Keratinocyte (primary cell): Measurements from ENCODE around the gene NUP210L. TPM values are rescaled to one million over a fixed set of nuclear protein-coding genes. Genes with fewer than 3 reads are reported as not detected.

ENCODE experiments used
- DNase-seq: peaks from one replicate; pipeline ENCODE4 v3.0.0-alpha.2; 2011; ENCODE audit warnings: low read depth, missing footprints, low spot score
- FAIRE-seq: peaks from 2 replicates; lab custom pipeline; 2011; peaks lifted over from hg19 to GRCh38; lab: Jason Lieb, UNC
- H2AFZ ChIP-seq: 2 replicates; pipeline ENCODE4 v1.6.0; 2012; ENCODE audit warnings: low read length, control low read depth, inconsistent platforms; ENCODE audit not compliant: control insufficient read depth
- H3K27ac ChIP-seq: 2 replicates; pipeline ENCODE4 v1.5.1; 2011; ENCODE audit warnings: low read length; ENCODE audit not compliant: control insufficient read depth, insufficient read depth
- H3K27me3 ChIP-seq: 3 replicates; pipeline ENCODE4 v1.6.0; 2011; ENCODE audit warnings: low read length; ENCODE audit not compliant: control insufficient read depth, insufficient read depth; ENCODE audit errors: extremely low read depth
- H3K36me3 ChIP-seq, 2 experiments: 2 replicates in 1 of 2; 3 replicates in 1 of 2; pipeline ENCODE4 v1.5.1; 2011; ENCODE audit warnings: low read length in 2 of 2, mild to moderate bottlenecking in 1 of 2; ENCODE audit not compliant: control insufficient read depth in 2 of 2, insufficient read depth in 2 of 2; ENCODE audit errors: extremely low read depth in 1 of 2
- H3K4me1 ChIP-seq: 3 replicates; pipeline ENCODE4 v1.5.1; 2011; ENCODE audit warnings: low read length; ENCODE audit not compliant: control insufficient read depth, insufficient read depth; ENCODE audit errors: extremely low read depth
- H3K4me2 ChIP-seq: 3 replicates; pipeline ENCODE4 v1.6.0; 2011; ENCODE audit warnings: low read depth, low read length; ENCODE audit not compliant: control insufficient read depth, insufficient read depth; ENCODE audit errors: extremely low read depth
- H3K4me3 ChIP-seq, 3 experiments: fragments of 200-600 bp in 1 of 3; sonication (generic) in 1 of 3; 2 replicates in 2 of 3; 3 replicates in 1 of 3; pipeline ENCODE4 v1.5.1; 2011 to 2016; ENCODE audit warnings: low read length in 3 of 3, mild to moderate bottlenecking in 3 of 3, control low read depth in 2 of 3, inconsistent platforms in 1 of 3, low read depth in 1 of 3, mixed read lengths in 1 of 3, mixed run types in 1 of 3, moderate library complexity in 1 of 3; ENCODE audit not compliant: control insufficient read depth in 2 of 3, insufficient read depth in 2 of 3; ENCODE audit errors: extremely low read depth in 1 of 3
- H3K79me2 ChIP-seq: 2 replicates; pipeline ENCODE4 v1.6.0; 2012; ENCODE audit warnings: low read length; ENCODE audit not compliant: control insufficient read depth, insufficient read depth
- H3K9ac ChIP-seq: 3 replicates; pipeline ENCODE4 v1.6.0; 2011; ENCODE audit warnings: low read length; ENCODE audit not compliant: control insufficient read depth, insufficient read depth; ENCODE audit errors: extremely low read depth
- H3K9me1 ChIP-seq: 3 replicates; pipeline ENCODE4 v1.6.0; 2011; ENCODE audit warnings: low read length; ENCODE audit not compliant: control insufficient read depth, insufficient read depth; ENCODE audit errors: extremely low read depth
- H3K9me3 ChIP-seq: 2 replicates; pipeline ENCODE4 v1.5.1; 2012; ENCODE audit warnings: low read depth, low read length; ENCODE audit not compliant: control insufficient read depth
- H4K20me1 ChIP-seq: 3 replicates; pipeline ENCODE4 v1.6.0; 2011; ENCODE audit warnings: low read length; ENCODE audit not compliant: control insufficient read depth, insufficient read depth; ENCODE audit errors: extremely low read depth
- CTCF ChIP-seq, 3 experiments: IDR thresholded peaks in 1 of 3; conservative IDR thresholded peaks in 1 of 3; optimal IDR thresholded peaks in 1 of 3; 2 replicates in 2 of 3; 3 replicates in 1 of 3; pipeline versions ENCODE3 to v1.5.1; 2011; ENCODE audit warnings: low read length in 3 of 3, mild to moderate bottlenecking in 3 of 3, moderate library complexity in 2 of 3, control low read depth in 1 of 3, inconsistent platforms in 1 of 3; ENCODE audit not compliant: insufficient read depth in 2 of 3; ENCODE audit errors: extremely low read depth in 1 of 3
- EZH2 ChIP-seq: IDR thresholded peaks from one replicate; pipeline ENCODE4 v1.6.1; 2012; ENCODE audit warnings: inconsistent platforms, mild to moderate bottlenecking, low read length, moderate library complexity
- dilution Hi-C: fragments of 300-500 bp; cut with MboI; formaldehyde crosslinking; loops from one replicate; pipeline ENCODE4 v1.7.0; 2020; ENCODE audit warnings: low sequenced_read_pairs; ENCODE audit not compliant: extremely low pct_ligation_motif_present
- polyA plus RNA-seq, 5 experiments: library from polyadenylated mRNA; depleted of rRNA in 3 of 5; stranded (reverse) in 3 of 5; stranded (forward) in 1 of 5; unstranded in 1 of 5; fragments of >200 nt; gene quantifications; 1 replicate in 1 of 5; 2 replicates in 3 of 5; 3 replicates in 1 of 5; pipeline versions ENCODE4 v1.2.1 to v1.2.3, GENCODE V29; 2011 to 2012; ENCODE audit warnings: missing spikeins in 2 of 5, low read depth in 1 of 5, low replicate concordance in 1 of 5

Gene NUP210L
- polyA plus RNA-seq, 1 donor (not counting 4 experiments of a cell fraction or from before 2014, with no cell fraction given): 0.01 TPM

DNA sequence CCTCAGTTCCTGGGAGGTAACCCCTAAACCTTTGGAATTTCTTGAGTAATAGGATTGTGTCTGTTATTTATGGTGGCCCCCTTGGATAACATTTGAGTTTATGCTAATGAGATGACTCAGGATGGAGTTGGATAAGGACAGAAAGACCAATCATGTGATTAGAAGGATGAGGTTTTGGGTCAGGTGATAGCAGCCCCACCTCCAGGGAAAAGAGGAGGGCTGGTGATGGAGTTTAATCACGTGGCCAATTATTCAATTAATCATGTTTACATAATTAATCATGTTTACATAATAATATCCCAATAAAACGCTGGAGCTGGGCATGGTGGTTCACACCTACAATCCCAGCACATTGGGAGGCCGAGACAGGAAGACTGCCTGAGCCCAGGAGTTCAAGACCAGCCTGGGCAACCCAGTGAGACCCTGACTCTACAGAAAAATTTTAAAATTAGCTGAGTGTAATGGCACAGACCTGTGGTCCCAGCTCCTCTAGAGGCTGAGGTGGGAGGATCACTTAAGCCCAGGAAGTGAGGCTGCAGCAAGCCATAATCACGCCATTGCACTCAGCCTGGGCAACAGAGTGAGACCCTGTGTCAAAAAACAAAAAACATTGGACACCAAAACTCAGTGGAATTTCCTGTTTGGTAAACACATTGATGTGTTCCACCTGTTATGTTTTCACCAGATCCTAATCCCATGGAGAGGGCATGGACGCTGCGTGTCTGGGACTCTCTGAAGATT, 73.3 kb downstream of the NUP210L start:
- H3K4me3 ChIP-seq: no peak overlapping the region
- no peak overlapping the region for H3K4me2 ChIP-seq
- FAIRE-seq: no peak
- H3K9me3 ChIP-seq: no peaks in the 10 kb centered on the region
- dilution Hi-C loops: no loop called here
- H3K9ac ChIP-seq: no peak overlapping the region
- H3K36me3 ChIP-seq: no peaks in the 10 kb centered on the region
- H3K27me3 ChIP-seq: no peaks in the 10 kb centered on the region
- no peaks in the 10 kb centered on the region for H4K20me1 ChIP-seq
- H3K4me1 ChIP-seq: no peaks in the 10 kb centered on the region
- DNase-seq: no peak
- no peak overlapping the region for H2AFZ ChIP-seq
- no peaks in the 10 kb centered on the region for H3K79me2 ChIP-seq
- no peak overlapping the region for H3K27ac ChIP-seq
- TF ChIP-seq EZH2: no peak
- no peak for TF ChIP-seq CTCF (optimal IDR thresholded peaks at IDR 0.05 in 1 of 3, IDR thresholded peaks at IDR 0.05 in 1 of 3, conservative IDR thresholded peaks at IDR 0.05 in 1 of 3; ENCODE audit: extremely low read depth in 1 of 3, insufficient read depth in 2 of 3, low read length in 3 of 3)
- H3K9me1 ChIP-seq: no peaks in the 10 kb centered on the region

GRCh38 chr1:154076413-154076812, 78.5 kb downstream of the NUP210L start:
- DNase-seq: no peak
- TF ChIP-seq EZH2 (no peak), CTCF (optimal IDR thresholded peaks at IDR 0.05 in 1 of 3, IDR thresholded peaks at IDR 0.05 in 1 of 3, conservative IDR thresholded peaks at IDR 0.05 in 1 of 3; ENCODE audit: extremely low read depth in 1 of 3, insufficient read depth in 2 of 3, low read length in 3 of 3) (no peak)
- Histone ChIP-seq H3K4me3 (no peak overlapping the region), H3K4me1 (no peaks in the 10 kb centered on the region), H3K9me3 (no peaks in the 10 kb centered on the region), H2AFZ (no peak overlapping the region), H3K36me3 (no peaks in the 10 kb centered on the region), H3K27me3 (no peaks in the 10 kb centered on the region), H3K4me2 (no peak overlapping the region), H4K20me1 (no peaks in the 10 kb centered on the region), H3K79me2 (no peaks in the 10 kb centered on the region), H3K9me1 (no peaks in the 10 kb centered on the region), H3K9ac (no peak overlapping the region), H3K27ac (no peak overlapping the region)
- FAIRE-seq: no peak
- dilution Hi-C loops: no loop called here
